Measurements from ENCODE around the gene GOT1. TPM values are rescaled to one million over a fixed set of nuclear protein-coding genes. Genes with fewer than 3 reads are reported as not detected.
A peak's percentile ranks its signal among the peaks of the same experiment; 100 is the strongest.

The GOT1 gene
- total RNA-seq, 1 donor from 2014 or later: 609 TPM

DNA sequence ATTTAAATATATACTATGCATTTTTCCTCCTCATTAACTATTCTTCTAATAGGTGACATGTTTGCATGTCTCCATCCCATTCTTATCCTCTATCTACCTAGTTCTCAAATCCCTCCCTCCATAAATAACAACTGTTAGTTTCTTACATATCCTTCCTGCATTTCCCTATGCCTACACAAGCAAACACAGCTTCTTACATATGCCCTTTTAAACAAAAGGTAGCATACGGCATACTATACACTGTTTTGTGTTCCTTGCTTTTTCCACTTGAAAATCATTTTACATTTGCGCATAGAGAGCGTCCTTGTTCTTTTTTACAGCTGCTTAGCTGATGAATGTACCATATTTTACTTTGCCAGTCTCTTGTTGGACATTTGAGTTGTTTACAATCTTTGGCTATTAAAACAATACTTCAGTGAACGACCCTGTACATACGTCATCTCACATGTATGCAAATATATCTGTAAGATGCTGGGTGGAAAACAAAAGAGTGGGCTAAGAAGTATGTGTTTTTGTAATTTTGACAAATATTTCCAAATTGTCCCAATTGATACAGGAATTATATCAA, 7.8 kb downstream of the GOT1 start:
- peaks cover 65% of the 10 kb centered on the region for H3K36me3 ChIP-seq
- H3K9me3 ChIP-seq (replicated peaks): no peaks in the 10 kb centered on the region
- H3K27me3 ChIP-seq (ENCODE audit: low read depth): no peaks in the 10 kb centered on the region
- no peak overlapping the region for H3K4me3 ChIP-seq
- no peak for DNase-seq
- TF ChIP-seq, protein P1, sequence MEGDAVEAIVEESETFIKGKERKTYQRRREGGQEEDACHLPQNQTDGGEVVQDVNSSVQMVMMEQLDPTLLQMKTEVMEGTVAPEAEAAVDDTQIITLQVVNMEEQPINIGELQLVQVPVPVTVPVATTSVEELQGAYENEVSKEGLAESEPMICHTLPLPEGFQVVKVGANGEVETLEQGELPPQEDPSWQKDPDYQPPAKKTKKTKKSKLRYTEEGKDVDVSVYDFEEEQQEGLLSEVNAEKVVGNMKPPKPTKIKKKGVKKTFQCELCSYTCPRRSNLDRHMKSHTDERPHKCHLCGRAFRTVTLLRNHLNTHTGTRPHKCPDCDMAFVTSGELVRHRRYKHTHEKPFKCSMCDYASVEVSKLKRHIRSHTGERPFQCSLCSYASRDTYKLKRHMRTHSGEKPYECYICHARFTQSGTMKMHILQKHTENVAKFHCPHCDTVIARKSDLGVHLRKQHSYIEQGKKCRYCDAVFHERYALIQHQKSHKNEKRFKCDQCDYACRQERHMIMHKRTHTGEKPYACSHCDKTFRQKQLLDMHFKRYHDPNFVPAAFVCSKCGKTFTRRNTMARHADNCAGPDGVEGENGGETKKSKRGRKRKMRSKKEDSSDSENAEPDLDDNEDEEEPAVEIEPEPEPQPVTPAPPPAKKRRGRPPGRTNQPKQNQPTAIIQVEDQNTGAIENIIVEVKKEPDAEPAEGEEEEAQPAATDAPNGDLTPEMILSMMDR (IDR thresholded peaks at IDR 0.05; ENCODE audit: borderline replicate concordance): no peak
- intact Hi-C loops (cut with micrococcal nuclease): no loop called here
- no peak overlapping the region for H3K27ac ChIP-seq (replicated peaks)
- peaks cover 90% of the 10 kb centered on the region for H3K4me1 ChIP-seq

GRCh38 chr10:99421233-99421739, 9.1 kb downstream of the GOT1 start:
- no peaks in the 10 kb centered on the region for H3K27me3 ChIP-seq (ENCODE audit: low read depth)
- H3K9me3 ChIP-seq (replicated peaks): no peaks in the 10 kb centered on the region
- peaks cover 81% of the 10 kb centered on the region for H3K4me1 ChIP-seq
- TF ChIP-seq, protein P1 (IDR thresholded peaks at IDR 0.05; ENCODE audit: borderline replicate concordance): no peak
- intact Hi-C loops (cut with micrococcal nuclease): no loop called here
- H3K4me3 ChIP-seq: no peak overlapping the region
- H3K27ac ChIP-seq (replicated peaks): no peak overlapping the region
- H3K36me3 ChIP-seq: peaks cover 68% of the 10 kb centered on the region
- no peak for DNase-seq

- peaks cover 65% of the 10 kb centered on the region for H3K4me1 ChIP-seq
- H3K4me3 ChIP-seq: no peak overlapping the region
- TF ChIP-seq, protein P1 (IDR thresholded peaks at IDR 0.05; ENCODE audit: borderline replicate concordance): no peak
- DNase-seq: no peak
- no peaks in the 10 kb centered on the region for H3K9me3 ChIP-seq (replicated peaks)
- H3K36me3 ChIP-seq: peaks cover 58% of the 10 kb centered on the region
- no peaks in the 10 kb centered on the region for H3K27me3 ChIP-seq (ENCODE audit: low read depth)
- no peak overlapping the region for H3K27ac ChIP-seq (replicated peaks)
- intact Hi-C loops (cut with micrococcal nuclease): no loop called here
Measured at GRCh38 chr10:99419688-99420087, 10.7 kb downstream of the GOT1 start.

- no peak for DNase-seq
- intact Hi-C loops (cut with micrococcal nuclease): no loop called here
- no peaks in the 10 kb centered on the region for H3K27me3 ChIP-seq (ENCODE audit: low read depth)
- no peaks in the 10 kb centered on the region for H3K9me3 ChIP-seq (replicated peaks)
- peaks cover 62% of the 10 kb centered on the region for H3K4me1 ChIP-seq
- no peak overlapping the region for H3K27ac ChIP-seq (replicated peaks)
- H3K36me3 ChIP-seq: peaks cover 55% of the 10 kb centered on the region
- TF ChIP-seq, protein P1 (IDR thresholded peaks at IDR 0.05; ENCODE audit: borderline replicate concordance): no peak
- no peak overlapping the region for H3K4me3 ChIP-seq
Measured at GRCh38 chr10:99418910-99419624, 11.4 kb downstream of the GOT1 start.

GRCh38 chr10:99412099-99412498, 18.3 kb downstream of the GOT1 start:
- H3K27me3 ChIP-seq (ENCODE audit: low read depth): no peaks in the 10 kb centered on the region
- DNase-seq: no peak
- intact Hi-C loops (cut with micrococcal nuclease): no loop called here
- TF ChIP-seq, protein P1 (IDR thresholded peaks at IDR 0.05; ENCODE audit: borderline replicate concordance): no peak
- H3K4me3 ChIP-seq: no peak overlapping the region
- H3K27ac ChIP-seq (replicated peaks): peak overlapping the region; percentile 69
- peaks cover 20% of the 10 kb centered on the region for H3K36me3 ChIP-seq
- H3K4me1 ChIP-seq: peaks cover 39% of the 10 kb centered on the region
- H3K9me3 ChIP-seq (replicated peaks): no peaks in the 10 kb centered on the region
